WTC11 (cell line): ENCODE measurements around the gene WWOX. TPM values are rescaled to one million over a fixed set of nuclear protein-coding genes. Genes with fewer than 3 reads are reported as not detected.
A peak's percentile ranks its signal among the peaks of the same experiment; 100 is the strongest.

Source experiments
- ATAC-seq: fragments of 200-7000 bp; cut with Tn5 transposase; 2 replicates; pipeline ENCODE4 v1.10.0; 2021; ENCODE audit warnings: mild to moderate bottlenecking, moderate library complexity
- CTCF ChIA-PET: fragments of 300-600 bp; sonication (Branson Sonifier 250); formaldehyde crosslinking; loops from one replicate; lab custom pipeline; 2021; ENCODE audit warnings: antibody characterized with exemption; lab: Charles Lee
- POLR2A ChIA-PET: fragments of 350-600 bp; sonication (Branson Sonifier 250); formaldehyde crosslinking; loops from one replicate; lab custom pipeline; 2021; ENCODE audit warnings: antibody characterized with exemption; lab: Charles Lee
- DNase-seq: peaks from one replicate; pipeline ENCODE4 v3.0.0; 2021; ENCODE audit warnings: low spot score
- H3K27ac Mint-ChIP-seq: 2 replicates; pipeline ENCODE4 v1.8.0; 2021; ENCODE audit warnings: mixed read lengths
- H3K27me3 Mint-ChIP-seq: 2 replicates; pipeline ENCODE4 v1.8.0; 2021; ENCODE audit warnings: low read depth, mild to moderate bottlenecking, moderate library complexity, mixed read lengths
- H3K36me3 Mint-ChIP-seq: 2 replicates; pipeline ENCODE4 v1.8.0; 2021; ENCODE audit warnings: mixed read lengths
- H3K4me1 Mint-ChIP-seq: 2 replicates; pipeline ENCODE4 v1.8.0; 2022; ENCODE audit warnings: mixed read lengths
- H3K4me3 Mint-ChIP-seq: 2 replicates; pipeline ENCODE4 v1.8.0; 2021; ENCODE audit warnings: mild to moderate bottlenecking, moderate library complexity, mixed read lengths
- H3K9me3 Mint-ChIP-seq: 2 replicates; pipeline ENCODE4 v1.8.0; 2021; ENCODE audit warnings: mixed read lengths
- CREM ChIP-seq: sonication (generic); formaldehyde crosslinking; IDR thresholded peaks from 2 replicates; pipeline ENCODE4 v1.8.1; 2022; ENCODE audit warnings: mild to moderate bottlenecking, missing genetic modification reagents, moderate library complexity
- ELF4 ChIP-seq: sonication (generic); formaldehyde crosslinking; IDR thresholded peaks from 2 replicates; pipeline ENCODE4 v1.8.1; 2022; ENCODE audit warnings: low read depth, mild to moderate bottlenecking, moderate library complexity, missing genetic modification reagents
- ESRRA ChIP-seq: sonication (generic); formaldehyde crosslinking; IDR thresholded peaks from 2 replicates; pipeline ENCODE4 v1.8.1; 2022; ENCODE audit warnings: mild to moderate bottlenecking, missing genetic modification reagents, borderline replicate concordance
- GABPB1 ChIP-seq: sonication (generic); formaldehyde crosslinking; IDR thresholded peaks from 2 replicates; pipeline ENCODE4 v1.8.1; 2023; ENCODE audit warnings: mild to moderate bottlenecking, missing genetic modification reagents
- IRF1 ChIP-seq: sonication (generic); formaldehyde crosslinking; IDR thresholded peaks from 2 replicates; pipeline ENCODE4 v1.8.0; 2023; ENCODE audit warnings: missing genetic modification reagents
- MYBL2 ChIP-seq: sonication (generic); formaldehyde crosslinking; IDR thresholded peaks from 2 replicates; pipeline ENCODE4 v1.8.1; 2023; ENCODE audit warnings: mild to moderate bottlenecking, moderate library complexity, missing genetic modification reagents
- NFATC4 ChIP-seq: fragments of 250-450 bp; sonication (Bioruptor Pico); IDR thresholded peaks from 2 replicates; pipeline ENCODE4 v1.9.0; 2021; ENCODE audit warnings: mild to moderate bottlenecking
- OVOL2 ChIP-seq: fragments of 250-450 bp; sonication (Bioruptor Pico); IDR thresholded peaks from 2 replicates; pipeline ENCODE4 v1.9.0; 2021; ENCODE audit warnings: mild to moderate bottlenecking, borderline replicate concordance
- RELA ChIP-seq: sonication (generic); formaldehyde crosslinking; IDR thresholded peaks from 2 replicates; pipeline ENCODE4 v1.8.1; 2022; ENCODE audit warnings: missing genetic modification reagents, mild to moderate bottlenecking, borderline replicate concordance
- SMAD3 ChIP-seq: sonication (generic); formaldehyde crosslinking; IDR thresholded peaks from 2 replicates; pipeline ENCODE4 v1.8.0; 2022; ENCODE audit warnings: missing genetic modification reagents, mild to moderate bottlenecking, borderline replicate concordance
- USF1 ChIP-seq: sonication (generic); formaldehyde crosslinking; IDR thresholded peaks from 2 replicates; pipeline ENCODE4 v1.8.0; 2022; ENCODE audit warnings: mild to moderate bottlenecking, missing genetic modification reagents
- ZNF281 ChIP-seq: sonication (generic); formaldehyde crosslinking; IDR thresholded peaks from 2 replicates; pipeline ENCODE4 v1.8.0; 2023; ENCODE audit warnings: mild to moderate bottlenecking, missing genetic modification reagents
- ZNF423 ChIP-seq: fragments of 250-450 bp; sonication (Bioruptor Pico); IDR thresholded peaks from 2 replicates; pipeline ENCODE4 v2.1.2; 2022; ENCODE audit warnings: mild to moderate bottlenecking, moderate library complexity
- ZNF671 ChIP-seq: fragments of 250-450 bp; sonication (Bioruptor Pico); IDR thresholded peaks from 2 replicates; pipeline ENCODE4 v1.8.0; 2021; ENCODE audit warnings: mild to moderate bottlenecking
- total RNA-seq: library from RNA; stranded (reverse); gene quantifications from 3 replicates; pipeline ENCODE4 v1.2.3, GENCODE V29; 2021
- TF ChIP-seq, protein P1 (sequence below): fragments of 250-450 bp; sonication (Bioruptor Pico); conservative IDR thresholded peaks from 2 replicates; pipeline ENCODE4 v1.9.0; 2021; ENCODE audit warnings: mild to moderate bottlenecking
- TF ChIP-seq, protein P2 (sequence below): sonication (generic); formaldehyde crosslinking; IDR thresholded peaks from 2 replicates; pipeline ENCODE4 v1.8.1; 2023; ENCODE audit warnings: mild to moderate bottlenecking, moderate library complexity, missing genetic modification reagents
- TF ChIP-seq, protein P3 (sequence below): sonication (generic); formaldehyde crosslinking; IDR thresholded peaks from 2 replicates; pipeline ENCODE4 v1.8.0; 2022; ENCODE audit warnings: mild to moderate bottlenecking, missing genetic modification reagents
- TF ChIP-seq, protein P4 (sequence below): sonication (generic); formaldehyde crosslinking; IDR thresholded peaks from 2 replicates; pipeline ENCODE4 v1.8.1; 2022; ENCODE audit warnings: missing genetic modification reagents, borderline replicate concordance

WWOX gene
- total RNA-seq, 1 experiment from 2014 or later = 15.7 TPM

GRCh38 chr16:78720416-78720815 is 621.0 kb downstream of the WWOX start (continued):
- TF ChIP-seq, protein P1, sequence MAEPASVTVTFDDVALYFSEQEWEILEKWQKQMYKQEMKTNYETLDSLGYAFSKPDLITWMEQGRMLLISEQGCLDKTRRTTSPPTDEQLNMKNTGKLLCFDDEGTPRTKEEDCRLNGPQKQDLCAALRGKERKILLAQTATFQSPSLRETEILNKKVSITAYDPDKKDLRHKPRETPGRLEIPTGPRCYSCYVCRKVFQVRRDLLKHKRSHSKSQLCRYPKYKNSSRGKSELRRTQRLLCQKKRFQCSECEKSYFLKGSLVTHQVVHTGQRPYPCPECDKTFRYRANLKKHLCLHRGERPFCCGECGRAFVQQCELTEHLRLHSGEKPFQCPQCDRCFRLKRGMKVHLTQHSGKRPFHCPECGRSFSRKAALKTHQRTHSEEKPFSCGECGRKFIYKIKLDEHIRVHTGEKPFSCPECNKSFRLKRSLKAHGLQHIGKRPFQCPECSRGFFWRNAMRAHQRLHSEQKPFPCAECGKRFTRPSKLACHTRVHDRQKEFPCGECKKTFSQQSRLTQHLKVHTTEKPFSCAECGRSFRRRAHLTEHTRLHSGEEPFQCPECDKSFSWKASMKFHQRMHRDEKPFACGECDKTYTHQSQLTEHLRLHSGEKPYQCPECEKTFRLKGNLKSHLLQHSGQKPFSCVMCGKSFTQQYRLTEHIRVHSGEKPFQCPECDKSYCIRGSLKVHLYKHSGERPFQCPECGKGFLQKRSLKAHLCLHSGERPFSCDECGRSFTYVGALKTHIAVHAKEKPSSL (CRISPR knock-in tag) = no peak
- TF ChIP-seq, all 79 proteins: peak for 0

DNA sequence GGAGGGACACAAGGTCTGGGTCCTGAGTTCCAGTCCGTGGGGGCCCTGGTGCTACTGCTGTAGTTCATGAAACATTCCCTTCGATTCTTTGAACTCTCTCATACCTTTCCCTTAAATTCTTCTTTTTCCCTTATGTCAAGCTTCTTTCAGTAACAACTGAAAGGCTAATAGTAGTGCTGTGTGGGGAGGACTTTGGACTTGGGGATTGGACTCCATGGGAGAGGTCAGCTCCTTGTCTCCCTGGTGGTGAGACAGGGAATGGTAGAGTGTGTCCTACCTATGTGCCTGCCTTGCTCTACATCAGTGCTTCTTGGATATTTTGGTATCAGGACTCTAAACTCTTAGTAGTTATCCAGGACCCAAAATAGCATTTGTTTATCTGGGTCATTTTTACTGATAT is 628.1 kb downstream of the WWOX start:
- ChIA-PET CTCF (interaction anchor here (1.0 to 1.5 kb wide), 2 partner anchors 21 to 36 kb away, joined by 3 read pairs; no protein-coding TSS in a partner anchor), POLR2A (no interaction called here)
- H3K4me1 Mint-ChIP-seq = no peaks in the 10 kb centered on the region
- H3K27ac Mint-ChIP-seq = no peak overlapping the region
- H3K36me3 Mint-ChIP-seq = no peaks in the 10 kb centered on the region
- H3K27me3 Mint-ChIP-seq = no peaks in the 10 kb centered on the region
- H3K4me3 Mint-ChIP-seq = no peak overlapping the region
- H3K9me3 Mint-ChIP-seq = peaks cover 5% of the 10 kb centered on the region; the same call in 1 of the 2 replicates
- no peak for DNase-seq
- peak; percentile 80 for ATAC-seq
- no peak for TF ChIP-seq ZNF281 (CRISPR knock-in tag)
- TF ChIP-seq ZNF423 = no peak
- TF ChIP-seq NFATC4 = no peak
- no peak for TF ChIP-seq SMAD3 (CRISPR knock-in tag)
- TF ChIP-seq IRF1 (CRISPR knock-in tag) = no peak
- no peak for TF ChIP-seq ZNF671 (CRISPR knock-in tag)
- TF ChIP-seq ELF4 = no peak
- no peak for TF ChIP-seq ESRRA (CRISPR knock-in tag)
- TF ChIP-seq OVOL2 (CRISPR knock-in tag) = no peak
- TF ChIP-seq USF1 (CRISPR knock-in tag) = no peak
- TF ChIP-seq, protein P1 (CRISPR knock-in tag) = no peak
- TF ChIP-seq CREM (CRISPR knock-in tag) = no peak
- TF ChIP-seq MYBL2 (CRISPR knock-in tag) = no peak
- TF ChIP-seq, protein P2, sequence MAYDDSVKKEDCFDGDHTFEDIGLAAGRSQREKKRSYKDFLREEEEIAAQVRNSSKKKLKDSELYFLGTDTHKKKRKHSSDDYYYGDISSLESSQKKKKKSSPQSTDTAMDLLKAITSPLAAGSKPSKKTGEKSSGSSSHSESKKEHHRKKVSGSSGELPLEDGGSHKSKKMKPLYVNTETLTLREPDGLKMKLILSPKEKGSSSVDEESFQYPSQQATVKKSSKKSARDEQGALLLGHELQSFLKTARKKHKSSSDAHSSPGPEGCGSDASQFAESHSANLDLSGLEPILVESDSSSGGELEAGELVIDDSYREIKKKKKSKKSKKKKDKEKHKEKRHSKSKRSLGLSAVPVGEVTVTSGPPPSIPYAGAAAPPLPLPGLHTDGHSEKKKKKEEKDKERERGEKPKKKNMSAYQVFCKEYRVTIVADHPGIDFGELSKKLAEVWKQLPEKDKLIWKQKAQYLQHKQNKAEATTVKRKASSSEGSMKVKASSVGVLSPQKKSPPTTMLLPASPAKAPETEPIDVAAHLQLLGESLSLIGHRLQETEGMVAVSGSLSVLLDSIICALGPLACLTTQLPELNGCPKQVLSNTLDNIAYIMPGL (CRISPR knock-in tag) = no peak
- TF ChIP-seq, protein P3, sequence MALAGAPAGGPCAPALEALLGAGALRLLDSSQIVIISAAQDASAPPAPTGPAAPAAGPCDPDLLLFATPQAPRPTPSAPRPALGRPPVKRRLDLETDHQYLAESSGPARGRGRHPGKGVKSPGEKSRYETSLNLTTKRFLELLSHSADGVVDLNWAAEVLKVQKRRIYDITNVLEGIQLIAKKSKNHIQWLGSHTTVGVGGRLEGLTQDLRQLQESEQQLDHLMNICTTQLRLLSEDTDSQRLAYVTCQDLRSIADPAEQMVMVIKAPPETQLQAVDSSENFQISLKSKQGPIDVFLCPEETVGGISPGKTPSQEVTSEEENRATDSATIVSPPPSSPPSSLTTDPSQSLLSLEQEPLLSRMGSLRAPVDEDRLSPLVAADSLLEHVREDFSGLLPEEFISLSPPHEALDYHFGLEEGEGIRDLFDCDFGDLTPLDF (CRISPR knock-in tag) = no peak
- TF ChIP-seq, protein P4, sequence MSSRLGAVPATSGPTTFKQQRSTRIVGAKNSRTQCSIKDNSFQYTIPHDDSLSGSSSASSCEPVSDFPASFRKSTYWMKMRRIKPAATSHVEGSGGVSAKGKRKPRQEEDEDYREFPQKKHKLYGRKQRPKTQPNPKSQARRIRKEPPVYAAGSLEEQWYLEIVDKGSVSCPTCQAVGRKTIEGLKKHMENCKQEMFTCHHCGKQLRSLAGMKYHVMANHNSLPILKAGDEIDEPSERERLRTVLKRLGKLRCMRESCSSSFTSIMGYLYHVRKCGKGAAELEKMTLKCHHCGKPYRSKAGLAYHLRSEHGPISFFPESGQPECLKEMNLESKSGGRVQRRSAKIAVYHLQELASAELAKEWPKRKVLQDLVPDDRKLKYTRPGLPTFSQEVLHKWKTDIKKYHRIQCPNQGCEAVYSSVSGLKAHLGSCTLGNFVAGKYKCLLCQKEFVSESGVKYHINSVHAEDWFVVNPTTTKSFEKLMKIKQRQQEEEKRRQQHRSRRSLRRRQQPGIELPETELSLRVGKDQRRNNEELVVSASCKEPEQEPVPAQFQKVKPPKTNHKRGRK (CRISPR knock-in tag) = no peak
- no peak for TF ChIP-seq RELA (CRISPR knock-in tag)
- no peak for TF ChIP-seq GABPB1 (CRISPR knock-in tag)
